ENCODE results near the gene P3H4. TPM values are rescaled to one million over a fixed set of nuclear protein-coding genes. Genes with fewer than 3 reads are reported as not detected.

The P3H4 gene
- total RNA-seq, 1 donor from 2014 or later = 50.5 TPM

- H3K9me3 Mint-ChIP-seq = no peaks in the 10 kb centered on the region
- no peaks in the 10 kb centered on the region for H3K27me3 Mint-ChIP-seq
- peaks cover 8% of the 10 kb centered on the region for H3K36me3 Mint-ChIP-seq
- no peaks in the 10 kb centered on the region for H3K4me1 Mint-ChIP-seq (ENCODE audit: unreplicated experiment)
- no peak overlapping the region for H3K4me3 Mint-ChIP-seq
- DNase-seq (ENCODE audit: extremely low spot score, unreplicated experiment) = no peak
- peak overlapping the region; percentile 41 for H3K27ac Mint-ChIP-seq
- no peak for TF ChIP-seq CTCF (conservative IDR thresholded peaks at IDR 0.05)
Measured at GRCh38 chr17:41754066-41754465, 57.7 kb downstream of the P3H4 start.

Other genes with a start within 250 kb of the P3H4 start
- gene KRT9, start 239.9 kb downstream of the P3H4 start, total RNA-seq (ENCODE audit: low replicate concordance) = 0.85 and 7.4 TPM in 2 replicates
- 0.19 and 0.64 TPM in 2 replicates for gene KRT14, start 225.1 kb downstream of the P3H4 start, total RNA-seq (ENCODE audit: low replicate concordance)
- gene KRT16, start 199.2 kb downstream of the P3H4 start, total RNA-seq (ENCODE audit: low replicate concordance) = 1.5 and 9.2 TPM in 2 replicates
- 512 and 3,327 TPM in 2 replicates for gene KRT17, start 187.4 kb downstream of the P3H4 start, total RNA-seq (ENCODE audit: low replicate concordance)
- gene EIF1, start 123.1 kb downstream of the P3H4 start, total RNA-seq (ENCODE audit: low replicate concordance) = 677 and 972 TPM in 2 replicates
- gene GAST, start 99.6 kb downstream of the P3H4 start, total RNA-seq (ENCODE audit: low replicate concordance) = 119 and 193 TPM in 2 replicates
- gene HAP1, start 77.3 kb downstream of the P3H4 start, total RNA-seq (ENCODE audit: low replicate concordance) = 4.3 and 11.6 TPM in 2 replicates
- gene JUP, start 25.2 kb downstream of the P3H4 start, total RNA-seq (ENCODE audit: low replicate concordance) = 169 and 505 TPM in 2 replicates
- 54.3 and 249 TPM in 2 replicates for gene FKBP10, start 1.1 kb upstream of the P3H4 start, total RNA-seq (ENCODE audit: low replicate concordance)
- 46.0 and 74.8 TPM in 2 replicates for gene NT5C3B, start 24.3 kb upstream of the P3H4 start, total RNA-seq (ENCODE audit: low replicate concordance)
- gene KLHL10, start 25.9 kb upstream of the P3H4 start, total RNA-seq (ENCODE audit: low replicate concordance) = 0.24 TPM in 1 of 2 replicates, not detected in the other
- gene KLHL11, start 53.5 kb upstream of the P3H4 start, total RNA-seq (ENCODE audit: low replicate concordance) = 20.5 and 20.6 TPM in 2 replicates
- gene ACLY, start 107.0 kb upstream of the P3H4 start, total RNA-seq (ENCODE audit: low replicate concordance) = 160 and 161 TPM in 2 replicates
- 1.9 and 4.5 TPM in 2 replicates for gene ODAD4, start 118.7 kb upstream of the P3H4 start, total RNA-seq (ENCODE audit: low replicate concordance)
- 60.0 and 84.3 TPM in 2 replicates for gene CNP, start 154.8 kb upstream of the P3H4 start, total RNA-seq (ENCODE audit: low replicate concordance)
- 77.3 and 88.7 TPM in 2 replicates for gene DNAJC7, start 205.5 kb upstream of the P3H4 start, total RNA-seq (ENCODE audit: low replicate concordance)
- 44.7 and 45.0 TPM in 2 replicates for gene NKIRAS2, start 208.1 kb upstream of the P3H4 start, total RNA-seq (ENCODE audit: low replicate concordance)
- gene C17orf113, start 238.7 kb upstream of the P3H4 start, total RNA-seq (ENCODE audit: low replicate concordance) = 2.1 and 3.0 TPM in 2 replicates

All from type B pancreatic cell (in vitro differentiated cells).